Esophagus muscularis mucosa (tissue), 4 donors: ENCODE results near the gene USP24.

ENCODE experiments used
- CTCF ChIP-seq, 3 experiments: fragments of 200-600 bp in 2 of 3; fragments of 450-650 bp in 1 of 3; sonication (generic) in 2 of 3; IDR thresholded peaks; one replicate each; pipeline ENCODE4 v1.5.1; 2017 to 2019; ENCODE audit warnings: antibody characterized with exemption in 3 of 3, mild to moderate bottlenecking in 2 of 3, moderate library complexity in 1 of 3
- EP300 ChIP-seq: sonication (generic); formaldehyde crosslinking; IDR thresholded peaks from one replicate; pipeline ENCODE4 v1.6.1; 2017; ENCODE audit warnings: antibody characterized with exemption
- POLR2A ChIP-seq: fragments of 450-650 bp; IDR thresholded peaks from one replicate; pipeline ENCODE4 v1.6.1; 2017; ENCODE audit warnings: antibody characterized with exemption, moderate library complexity, mild to moderate bottlenecking, low read depth
- POLR2AphosphoS5 ChIP-seq, 2 donors: sonication (generic); formaldehyde crosslinking; IDR thresholded peaks; one replicate each; pipeline ENCODE4 v1.6.1; 2017; ENCODE audit warnings: antibody characterized with exemption in 2 of 2

DNA sequence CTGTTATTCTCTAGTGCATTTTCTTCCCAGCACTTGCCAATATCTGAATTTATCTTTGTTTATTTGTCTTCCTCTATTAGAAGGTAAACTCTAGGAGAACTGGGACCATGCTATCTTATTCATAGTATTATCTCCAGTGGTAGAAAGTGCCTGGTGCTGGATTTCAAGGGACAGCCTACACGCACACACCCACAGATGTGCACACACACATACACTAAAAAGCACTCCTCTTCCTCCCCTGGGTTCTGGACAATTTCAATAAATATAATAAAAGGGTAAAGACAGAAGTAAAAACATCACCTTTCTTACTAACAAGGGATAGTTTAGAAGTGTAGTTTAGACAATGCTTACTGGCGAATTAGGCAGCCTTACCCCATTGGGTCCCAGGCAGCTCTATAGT is 28.5 kb upstream of the USP24 start:
- no peak for TF ChIP-seq CTCF (IDR thresholded peaks at IDR 0.05)
- TF ChIP-seq POLR2A: no peak
- no peak for TF ChIP-seq EP300
- TF ChIP-seq POLR2AphosphoS5 (IDR thresholded peaks at IDR 0.05): no peak
